Right renal pelvis (tissue), 4 donors: ENCODE measurements around the gene NIPBL. TPM values are rescaled to one million over a fixed set of nuclear protein-coding genes. Genes with fewer than 3 reads are reported as not detected.
"Not testable (repeated sequence)": the region's sequence is repeated elsewhere in the genome, so short reads cannot be mapped to it uniquely, and the experiment has no call there.

Experiments
- DNase-seq, 4 donors: peaks; one replicate each; pipeline ENCODE4 v3.0.0-alpha.2; 2013; ENCODE audit warnings: low read depth in 4 of 4, low spot score in 3 of 4, missing footprints in 1 of 4
- polyA plus RNA-seq, 4 donors: library from polyadenylated mRNA; unstranded; fragments of 120-200 nt; gene quantifications; one replicate each; pipeline ENCODE4 v1.2.1, GENCODE V29; 2013; ENCODE audit not compliant: insufficient read length in 4 of 4

The NIPBL gene
- polyA plus RNA-seq, 4 donors, result 60.3 to 76.4 (median 70.6) TPM

DNA sequence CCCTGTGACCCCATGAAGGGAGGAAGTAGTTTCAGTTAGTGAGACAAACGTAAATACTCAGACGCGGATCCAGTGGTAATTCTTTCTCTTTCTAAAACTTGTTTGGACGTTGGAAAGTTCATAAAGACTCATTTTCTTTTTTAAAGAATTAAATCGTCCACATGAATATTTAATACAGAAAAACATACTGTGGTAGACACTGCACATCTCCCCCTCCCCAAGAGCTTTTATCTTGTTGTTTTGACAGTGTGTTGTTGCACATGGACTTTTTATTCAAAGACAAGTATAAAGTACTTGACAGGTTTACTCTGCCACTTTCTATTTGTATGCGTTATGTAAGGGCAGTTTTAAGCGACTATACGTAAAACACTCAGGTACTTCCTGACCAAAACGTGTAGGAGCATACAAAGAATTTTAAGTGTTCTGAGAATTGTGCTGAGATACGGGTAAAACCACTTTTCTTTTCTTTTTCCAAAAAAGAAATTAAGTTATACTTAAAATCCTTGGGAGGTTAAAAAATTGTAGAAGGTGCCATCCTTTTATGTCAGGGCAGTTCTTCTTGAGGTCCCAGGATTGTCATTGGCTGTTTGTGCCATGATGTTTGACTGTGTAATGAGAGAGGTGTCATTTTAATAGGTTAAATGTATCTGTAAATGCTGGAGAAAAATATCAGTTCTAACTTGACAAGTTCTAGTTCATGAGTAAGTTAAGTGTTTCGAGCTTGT is 1.3 kb downstream of the NIPBL start:
- DNase-seq, result no peak

DNA sequence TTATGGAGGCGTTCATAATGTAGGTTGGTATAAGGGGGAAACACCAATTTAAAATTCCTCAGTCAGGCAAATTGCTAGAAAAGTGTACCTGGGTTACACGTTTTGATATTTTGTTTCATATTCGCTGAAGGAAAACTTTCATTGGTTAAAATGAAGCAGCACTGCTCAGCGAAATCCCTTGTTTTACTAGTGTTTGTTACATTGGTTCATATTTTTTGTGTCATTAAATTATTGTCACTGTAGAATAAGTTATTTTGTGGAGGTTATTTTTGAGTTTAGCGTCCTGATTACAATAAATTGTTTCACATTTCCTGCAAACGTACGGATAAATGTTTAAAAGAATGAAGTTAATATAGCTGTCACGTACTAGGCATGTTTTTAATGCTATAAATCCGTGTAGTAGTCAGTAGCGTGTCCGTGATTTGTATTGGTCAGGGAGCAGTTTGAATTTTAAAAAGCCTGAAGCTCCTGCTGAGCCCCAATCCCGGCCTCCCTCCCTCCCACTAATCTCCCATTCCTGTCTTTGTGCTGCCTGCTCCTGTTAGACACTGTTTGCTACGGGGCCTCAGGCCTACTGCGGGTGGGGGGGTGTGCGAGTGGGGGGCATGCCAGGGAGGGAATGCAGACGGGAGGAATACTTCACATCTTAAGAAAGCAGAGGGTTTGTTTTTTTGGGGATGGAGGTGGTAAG is 2.0 kb downstream of the NIPBL start:
- DNase-seq, result peak in 1 of 4 donors; percentile 60

DNA sequence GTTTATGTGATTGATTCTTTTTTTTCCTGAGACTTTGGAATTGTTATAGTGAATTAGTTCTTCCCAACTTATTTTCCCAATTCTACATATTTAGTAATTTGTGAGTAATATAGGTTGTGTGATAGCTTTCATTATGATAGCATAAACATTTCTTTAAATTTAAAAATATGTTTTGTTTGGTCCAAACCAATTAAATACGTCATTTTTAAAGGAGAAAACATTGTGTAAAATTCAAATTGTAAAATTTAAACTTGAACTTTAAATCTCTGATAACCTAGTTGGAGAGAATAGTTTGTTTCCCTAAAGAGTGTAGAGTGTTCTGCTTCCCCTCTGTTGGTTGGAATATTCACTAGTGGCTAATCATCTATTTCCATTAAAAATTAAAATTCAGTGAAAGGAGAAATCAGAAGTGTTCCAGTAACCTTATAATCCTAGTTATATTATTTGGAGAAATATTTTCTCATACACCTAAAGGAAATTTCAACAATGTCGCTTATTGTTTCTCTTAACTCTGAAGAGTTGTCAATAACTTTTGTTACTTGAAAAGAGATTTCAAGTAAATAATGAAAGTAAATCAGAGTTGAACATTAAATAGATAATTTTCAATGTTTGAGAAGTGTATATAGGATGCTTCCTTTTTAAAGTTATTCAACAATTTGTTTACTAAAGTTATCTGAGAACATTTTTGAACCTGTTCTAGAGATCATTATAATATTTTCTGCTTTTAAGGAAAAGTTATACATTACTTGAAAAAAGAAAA is 2.9 kb downstream of the NIPBL start:
- DNase-seq, result no peak

DNA sequence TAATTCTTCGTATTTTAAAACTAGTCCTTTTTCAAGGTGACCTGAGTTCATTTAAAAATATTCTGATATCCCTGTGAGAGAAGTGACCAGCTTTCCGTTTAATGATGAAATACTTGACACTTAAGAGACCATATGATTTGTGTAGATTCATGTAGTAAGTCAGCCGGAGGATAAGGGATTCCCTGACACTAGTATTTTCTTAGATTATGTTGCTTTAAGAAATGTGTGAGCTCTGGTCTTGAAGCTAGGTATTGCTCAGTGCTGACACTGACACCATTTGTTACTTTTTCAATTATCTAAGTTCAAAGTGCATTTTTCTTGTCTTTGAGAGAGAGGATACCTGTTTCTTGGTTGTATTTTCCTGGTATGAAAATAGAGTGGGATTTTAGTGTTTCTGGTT is 4.2 kb downstream of the NIPBL start:
- no peak for DNase-seq

DNA sequence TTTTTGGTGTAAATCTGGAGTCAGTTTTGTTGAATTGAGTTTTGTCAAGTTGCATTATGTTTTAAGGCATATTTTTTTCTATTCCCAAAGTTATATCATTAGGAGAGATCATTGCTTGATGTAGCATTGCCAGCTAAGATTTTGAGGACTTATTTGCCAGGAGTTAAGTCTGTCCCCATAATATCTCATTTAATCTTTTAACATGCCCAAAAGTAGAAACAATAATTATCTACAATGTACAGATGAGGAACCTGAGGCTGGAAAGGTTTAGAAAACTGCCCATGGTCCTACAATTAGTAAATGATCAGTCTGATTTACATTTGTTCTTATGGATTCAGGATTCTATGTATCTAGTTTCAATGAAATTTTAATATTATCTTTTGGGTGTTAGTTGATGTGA is 4.7 kb downstream of the NIPBL start:
- no peak for DNase-seq

DNA sequence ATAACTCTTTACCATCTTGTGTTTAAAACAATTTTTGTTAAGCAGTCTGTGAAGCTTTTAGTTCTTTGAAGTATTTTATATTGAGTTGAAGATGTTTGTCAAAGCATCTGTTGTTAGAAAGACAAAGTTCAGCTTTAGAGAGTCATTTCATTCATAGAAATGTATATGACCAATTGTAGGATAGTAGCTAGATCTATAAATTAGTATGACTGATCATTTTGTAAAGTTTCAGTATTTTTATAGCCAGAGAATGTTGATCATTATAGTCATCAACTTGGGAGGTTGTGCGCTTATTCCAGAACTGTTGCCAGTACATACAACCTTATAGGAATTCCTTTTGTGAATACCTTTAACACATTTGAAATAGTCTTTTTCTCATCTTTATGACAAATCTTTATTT is 5.2 kb downstream of the NIPBL start:
- DNase-seq, result no peak

DNA sequence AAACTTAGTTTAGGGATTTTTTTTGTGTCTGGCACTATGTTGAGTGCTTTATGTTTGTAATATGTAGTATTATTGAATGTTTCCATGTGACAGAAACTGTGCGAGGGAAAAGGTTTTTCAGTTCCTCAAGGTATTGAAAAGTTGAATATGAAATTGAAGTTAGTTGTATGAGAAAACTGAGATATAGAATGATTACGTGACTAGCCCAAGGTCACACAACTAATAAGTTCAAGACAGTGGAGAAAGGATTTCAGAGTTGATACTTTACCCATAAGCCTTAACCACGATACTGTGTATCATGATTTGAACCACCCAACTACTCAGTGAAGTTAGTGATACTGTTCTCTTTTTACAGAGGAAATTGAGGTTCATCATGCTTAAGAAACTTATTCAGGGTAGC is 5.7 kb downstream of the NIPBL start:
- DNase-seq, result no peak

DNA sequence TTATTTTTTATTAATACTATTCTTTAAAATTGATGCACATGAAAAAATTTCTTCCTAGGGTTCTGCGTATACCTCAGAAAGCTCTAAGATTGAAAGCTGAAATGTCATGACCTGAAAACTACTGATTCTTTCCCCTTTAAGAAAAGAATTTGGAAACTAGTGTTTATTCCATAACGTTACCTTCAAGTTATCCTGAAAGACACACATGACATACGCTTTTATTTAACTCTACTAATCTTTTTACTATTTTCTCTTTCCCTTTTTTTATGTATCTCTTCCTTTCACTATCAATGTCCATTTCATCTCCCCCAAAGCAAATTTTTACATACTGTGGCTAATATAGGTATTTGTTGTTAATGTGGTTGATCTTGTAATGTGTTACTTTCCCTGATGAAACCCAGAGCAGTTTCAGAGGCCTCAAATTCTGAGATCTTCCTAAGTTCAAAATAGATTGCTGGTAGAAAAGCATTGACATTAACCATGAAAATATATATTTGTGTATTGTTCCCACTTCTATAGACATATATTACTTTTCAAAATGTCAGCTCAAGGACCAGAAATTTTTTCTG is 7.4 kb downstream of the NIPBL start:
- no peak for DNase-seq

DNA sequence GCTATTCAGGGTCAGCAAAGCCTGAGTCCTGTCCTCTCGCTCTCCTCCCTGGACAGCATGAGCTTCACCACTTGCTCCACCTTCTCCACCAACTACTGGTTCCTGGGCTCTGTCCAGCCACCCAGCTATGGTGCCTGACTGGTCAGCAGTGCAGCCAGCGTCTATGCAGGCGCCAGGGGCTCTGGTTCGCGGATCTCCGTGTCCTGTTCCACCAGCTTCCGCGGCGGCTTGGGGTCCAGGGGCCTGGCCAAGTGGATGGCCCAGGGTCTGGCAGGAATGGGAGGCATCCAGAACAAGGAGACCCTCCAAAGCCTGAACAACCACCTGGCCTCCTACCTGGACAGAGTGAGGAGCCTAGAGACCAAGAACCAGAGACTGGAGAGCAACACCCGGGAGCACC is 8.6 kb downstream of the NIPBL start:
- DNase-seq, result no peak

DNA sequence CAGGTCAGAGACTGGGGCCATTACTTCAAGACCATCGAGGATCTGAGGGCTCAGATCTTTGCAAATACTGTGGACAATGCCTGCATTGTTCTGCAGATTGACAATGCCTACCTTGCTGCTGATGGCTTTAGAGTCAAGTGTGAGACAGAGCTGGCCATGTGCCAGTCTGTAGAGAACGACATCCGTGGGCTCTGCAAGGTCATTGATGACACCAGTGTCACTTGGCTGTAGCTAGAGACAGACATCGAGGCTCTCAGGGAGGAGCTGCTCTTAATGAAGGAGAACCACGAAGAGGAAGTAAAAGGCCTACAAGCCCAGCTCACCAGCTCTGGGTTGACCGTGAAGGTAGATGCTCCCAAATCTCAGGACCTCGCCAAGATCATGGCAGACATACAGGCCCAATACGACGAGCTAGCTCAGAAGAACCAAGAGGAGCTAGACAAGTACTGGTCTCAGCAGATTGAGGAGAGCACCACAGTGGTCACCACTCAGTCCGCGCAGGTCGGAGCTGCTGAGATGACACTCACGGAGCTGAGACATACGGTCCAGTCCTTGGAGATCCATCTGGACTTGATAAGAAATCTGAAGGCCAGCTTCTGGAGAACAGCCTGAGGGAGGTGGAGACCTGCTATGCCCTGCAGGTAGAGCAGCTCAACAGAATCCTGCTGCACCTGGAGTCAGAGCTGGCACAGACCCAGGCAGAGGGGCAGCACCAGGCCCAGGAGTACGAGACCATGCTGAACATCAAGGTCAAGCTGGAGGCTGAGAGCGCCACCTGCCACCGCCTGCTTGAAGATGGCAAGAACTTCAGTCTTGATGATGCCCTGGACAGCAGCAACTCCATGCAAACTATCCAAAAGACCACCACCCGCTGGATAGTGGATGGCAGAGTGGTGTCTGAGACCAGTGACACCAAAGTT is 9.3 kb downstream of the NIPBL start:
- DNase-seq, result no peak

DNA sequence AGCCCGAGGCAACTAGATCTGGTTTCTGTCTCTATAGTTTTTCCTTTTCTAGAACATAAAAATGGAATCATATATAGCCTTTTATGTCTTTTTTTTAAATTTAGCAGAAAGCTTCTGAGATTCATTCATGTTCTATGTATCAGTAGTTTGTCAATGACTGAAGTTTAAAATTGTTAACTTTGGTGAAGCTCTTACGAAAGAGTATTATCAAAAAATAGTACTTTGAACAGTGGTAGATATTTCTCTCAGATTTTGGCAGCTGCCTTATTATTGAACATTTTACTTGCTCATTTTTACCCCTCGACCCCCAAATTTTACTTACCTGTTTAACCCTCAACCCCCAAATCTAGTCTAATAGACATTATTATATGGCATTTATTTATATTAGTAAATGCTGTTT is 10.2 kb downstream of the NIPBL start:
- no peak for DNase-seq

DNA sequence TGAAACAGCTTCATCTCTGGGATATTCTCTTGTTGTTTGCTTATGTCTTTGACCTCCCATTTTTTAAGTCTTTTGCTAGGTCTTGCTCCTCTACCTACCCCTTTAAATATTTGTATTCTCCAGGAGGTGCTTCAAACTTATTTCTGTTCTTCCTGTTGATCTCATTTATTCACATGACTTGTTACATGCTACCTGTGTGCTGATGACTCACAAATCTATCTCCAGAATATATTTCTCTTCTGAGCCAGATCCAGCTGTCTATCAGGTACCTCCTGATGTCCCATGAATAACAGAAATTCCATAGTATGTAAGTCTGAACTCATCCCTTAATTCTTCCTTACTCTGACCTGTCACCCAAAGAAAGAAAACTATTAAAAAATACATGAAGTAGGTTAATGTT is 11.0 kb downstream of the NIPBL start:
- DNase-seq, result no peak

DNA sequence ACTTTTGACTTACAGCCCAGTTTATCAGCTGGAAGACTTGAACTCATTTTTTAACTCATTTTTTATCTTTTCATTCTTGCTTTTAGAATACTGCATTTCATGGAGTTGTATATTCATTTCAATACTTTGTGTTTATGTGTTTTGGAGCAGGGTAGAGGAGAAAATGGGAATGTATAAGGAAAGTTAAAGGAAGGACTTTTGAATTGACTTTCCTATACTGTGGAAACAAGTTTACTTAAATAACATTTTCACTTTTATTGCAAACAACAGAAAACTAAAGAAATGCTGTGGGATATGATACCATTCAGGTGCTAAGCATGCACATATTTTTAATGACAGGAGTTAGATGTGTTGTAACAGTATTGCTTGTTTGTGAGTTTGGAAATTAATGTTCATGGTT is 11.7 kb downstream of the NIPBL start:
- no peak for DNase-seq

DNA sequence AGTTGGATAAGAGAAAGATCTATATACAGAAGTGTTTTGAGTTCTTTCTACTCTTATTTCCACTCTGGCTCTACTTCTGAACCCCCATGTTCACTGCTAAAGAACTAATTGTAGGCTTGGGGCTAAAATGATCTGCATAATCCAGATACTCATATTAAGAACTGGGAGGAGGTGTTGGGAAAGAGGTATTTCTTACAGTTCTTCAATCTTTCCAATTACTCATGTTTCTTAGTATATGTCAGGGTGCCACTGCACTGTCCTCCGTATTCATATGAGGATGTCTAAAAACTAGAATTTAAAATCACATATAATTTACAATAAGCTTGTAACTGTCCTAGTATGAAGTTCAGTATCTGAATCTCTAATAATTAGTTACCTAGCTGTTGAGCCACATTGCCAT is 12.7 kb downstream of the NIPBL start:
- no peak for DNase-seq

DNA sequence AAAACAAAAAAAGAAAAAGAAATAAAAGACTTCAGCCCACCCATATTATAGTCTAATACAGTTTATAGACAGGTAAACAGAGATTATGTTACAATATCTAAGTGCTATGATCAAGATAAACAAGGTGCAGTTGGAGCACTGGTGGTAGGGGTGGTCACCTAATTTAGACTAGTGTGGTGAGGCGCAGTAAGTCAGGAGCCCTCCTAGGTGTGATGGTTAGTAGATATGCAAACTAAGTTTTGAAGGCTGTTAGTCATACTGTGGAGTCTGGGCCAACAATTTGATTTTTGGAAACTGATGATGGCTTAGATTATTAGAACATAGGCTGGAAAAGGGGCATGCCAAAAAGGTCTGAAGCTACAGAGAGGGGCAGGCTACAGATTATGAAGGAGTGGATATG is 14.7 kb downstream of the NIPBL start:
- no peak for DNase-seq

DNA sequence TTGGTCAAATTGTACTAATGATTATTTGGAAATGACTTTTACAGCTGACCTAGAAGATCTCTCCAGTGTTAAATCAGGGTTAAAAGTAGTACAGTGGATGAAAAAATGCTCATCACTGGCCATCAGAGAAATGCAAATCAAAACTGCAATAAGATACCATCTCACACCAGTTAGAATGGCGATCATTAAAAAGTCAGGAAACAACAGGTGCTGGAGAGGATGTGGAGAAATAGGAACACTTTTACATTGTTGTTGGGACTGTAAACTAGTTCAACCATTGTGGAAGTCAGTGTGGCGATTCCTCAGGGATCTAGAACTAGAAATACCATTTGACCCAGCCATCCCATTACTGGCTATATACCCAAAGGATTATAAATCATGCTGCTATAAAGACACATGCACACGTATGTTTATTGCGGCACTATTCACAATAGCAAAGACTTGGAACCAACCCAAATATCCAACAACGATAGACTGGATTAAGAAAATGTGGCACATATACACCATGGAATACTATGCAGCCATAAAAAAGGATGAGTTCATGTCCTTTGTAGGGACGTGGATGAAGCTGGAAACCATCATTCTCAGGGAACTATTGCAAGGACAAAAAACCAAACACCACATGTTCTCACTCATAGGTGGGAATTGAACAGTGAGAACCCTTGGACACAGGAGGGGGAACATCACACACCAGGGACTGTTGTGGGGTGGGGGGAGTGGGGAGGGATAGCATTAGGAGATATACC is 15.7 kb downstream of the NIPBL start:
- not testable (repeated sequence) for DNase-seq

DNA sequence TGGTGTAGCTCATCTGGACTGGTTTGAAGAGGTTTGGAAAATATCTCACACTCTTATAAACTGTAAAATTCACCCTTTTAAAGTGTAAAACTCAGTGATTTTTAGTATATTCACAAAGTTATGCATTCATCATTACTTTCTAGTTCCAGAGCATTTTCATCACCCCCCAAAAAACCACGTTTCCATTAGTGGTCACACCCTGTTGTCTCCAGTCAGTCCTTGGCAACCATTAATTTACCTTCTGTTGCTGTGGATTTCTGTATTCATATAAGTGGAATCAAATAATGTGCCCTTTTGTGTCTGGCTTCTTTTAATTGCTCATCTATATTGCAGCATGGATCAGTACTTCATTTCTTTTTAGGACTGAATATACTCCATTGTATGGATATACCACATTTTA is 18.4 kb downstream of the NIPBL start:
- DNase-seq, result no peak

DNA sequence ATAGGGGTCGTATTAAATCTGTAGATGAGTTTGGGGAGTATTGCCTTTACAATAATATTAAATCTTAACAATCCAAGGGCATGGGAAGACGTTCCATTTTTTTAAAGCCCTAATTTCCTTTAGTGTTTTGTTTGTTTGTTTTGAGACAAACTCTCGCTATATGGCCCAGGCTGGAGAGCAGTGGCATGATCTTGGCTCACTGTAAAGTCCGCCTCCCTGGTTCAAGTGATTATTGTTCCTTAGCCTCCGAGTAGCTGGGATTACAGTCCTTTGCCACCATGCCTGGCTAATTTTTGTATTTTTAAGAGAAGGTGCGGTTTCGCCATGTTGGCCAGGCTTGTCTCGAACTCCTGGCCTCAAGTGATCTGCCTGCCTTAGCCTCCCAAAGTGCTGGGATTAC is 19.9 kb downstream of the NIPBL start:
- DNase-seq, result no peak

DNA sequence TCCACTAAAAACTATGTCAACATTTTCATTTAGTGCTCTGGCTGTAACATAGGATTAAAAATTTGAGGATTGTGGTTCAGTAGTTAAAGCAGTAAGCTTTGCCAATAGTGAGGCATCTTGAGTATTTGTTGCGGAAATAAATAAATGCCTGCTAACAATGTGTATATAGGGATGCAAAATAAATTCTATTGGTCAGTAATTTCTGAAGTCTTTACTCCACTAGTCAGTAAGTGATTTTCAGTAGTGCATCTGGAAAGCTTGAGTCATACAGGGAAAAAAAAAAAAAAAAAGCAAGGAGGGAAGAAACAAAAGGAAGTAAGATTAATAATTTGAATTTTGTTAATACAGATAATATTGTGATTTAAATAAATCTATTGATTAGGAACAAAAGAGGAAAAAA is 21.0 kb downstream of the NIPBL start:
- no peak for DNase-seq

DNA sequence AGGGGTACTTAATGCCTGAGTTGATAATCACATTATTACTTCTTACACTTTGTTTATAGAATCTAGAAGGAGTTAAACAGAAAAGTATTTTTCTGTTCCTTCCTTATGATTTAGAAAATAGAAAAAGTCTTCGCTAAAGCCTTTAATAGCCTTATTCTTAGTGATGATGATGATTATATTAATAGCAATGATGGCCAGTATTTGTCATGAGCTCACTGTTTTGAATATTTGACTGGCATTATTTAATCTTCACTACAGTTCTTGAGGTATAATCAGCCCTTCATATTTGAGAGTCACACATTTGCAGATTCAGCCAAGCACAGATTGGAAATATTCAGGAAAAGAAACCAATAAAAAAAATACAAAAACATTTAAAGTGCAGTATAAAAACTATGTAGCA is 23.3 kb downstream of the NIPBL start:
- DNase-seq, result no peak
